ENCODE data around the gene SYNGR3.
"Not testable (repeated sequence)": the region's sequence is repeated elsewhere in the genome, so short reads cannot be mapped to it uniquely, and the experiment has no call there.

SYNGR3 gene

DNA sequence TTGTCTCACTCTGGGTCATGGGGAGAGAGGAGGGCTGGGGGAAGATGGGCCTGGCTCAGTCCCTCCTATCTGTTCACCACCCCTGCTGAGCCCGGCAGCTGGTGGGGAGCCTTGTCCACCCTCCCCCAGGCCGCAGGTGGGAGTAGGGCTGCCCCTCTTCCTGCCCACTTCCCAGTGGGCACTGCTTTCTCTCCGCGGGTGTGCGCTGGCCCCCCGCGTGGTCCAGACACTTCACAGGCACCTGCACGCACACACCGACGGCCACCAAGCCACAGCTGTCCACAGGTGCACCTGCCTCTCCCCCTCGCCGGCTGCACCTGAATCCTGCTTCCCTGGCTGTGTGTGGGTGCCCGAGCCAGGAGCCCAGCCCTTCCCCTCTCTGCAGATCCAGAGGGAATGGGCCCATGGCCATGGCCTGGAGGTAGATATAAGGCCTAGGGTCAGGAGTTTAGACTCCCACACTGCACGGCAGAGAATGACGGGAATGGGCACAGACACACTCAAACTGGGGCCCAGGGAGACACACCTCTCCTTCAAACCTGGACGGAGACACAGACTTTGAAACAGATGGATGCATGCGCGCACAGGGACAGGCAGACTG, 39.0 kb downstream of the SYNGR3 start:
- H3K27ac ChIP-seq (ENCODE audit: low read depth, low read length) = no peak overlapping the region
- peaks cover 16% of the 10 kb centered on the region for H3K4me1 ChIP-seq (ENCODE audit: control insufficient read depth, insufficient read depth, low read length)
- no peaks in the 10 kb centered on the region for H3K27me3 ChIP-seq (ENCODE audit: control insufficient read depth, insufficient read depth, low read length)
- peaks cover 3% of the 10 kb centered on the region for H3K36me3 ChIP-seq (ENCODE audit: control insufficient read depth, insufficient read depth, low read length)
- no peak overlapping the region for H3K4me3 ChIP-seq (ENCODE audit: low read length)
- H3K9ac ChIP-seq (ENCODE audit: low read length) = no peak overlapping the region

DNA sequence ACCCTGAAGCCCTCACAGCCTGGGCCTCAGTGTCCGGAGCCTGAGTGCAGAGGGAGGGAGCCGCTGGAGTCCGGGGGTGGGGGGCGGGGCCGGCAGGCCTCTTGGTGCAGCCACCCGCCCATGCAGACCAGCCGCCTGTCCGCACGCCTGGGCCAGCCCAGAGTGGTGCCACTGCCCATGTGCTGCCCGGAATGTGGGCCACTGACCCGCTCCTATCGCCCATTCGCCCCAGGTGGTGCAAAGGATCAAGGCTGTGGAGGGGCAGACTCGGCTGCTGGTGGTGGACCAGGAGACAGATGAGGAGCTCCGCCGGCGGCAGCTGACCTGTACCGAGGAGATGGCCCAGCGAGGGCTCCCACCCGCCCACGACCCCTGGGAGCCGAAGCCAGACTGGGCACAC, 39.6 kb downstream of the SYNGR3 start:
- Histone ChIP-seq H3K27me3 (ENCODE audit: control insufficient read depth, insufficient read depth, low read length) (no peaks in the 10 kb centered on the region), H3K4me1 (ENCODE audit: control insufficient read depth, insufficient read depth, low read length) (peaks cover 19% of the 10 kb centered on the region), H3K36me3 (ENCODE audit: control insufficient read depth, insufficient read depth, low read length) (peaks cover 3% of the 10 kb centered on the region), H3K4me3 (ENCODE audit: low read length) (no peak overlapping the region), H3K9ac (ENCODE audit: low read length) (no peak overlapping the region), H3K27ac (ENCODE audit: low read depth, low read length) (no peak overlapping the region)

DNA sequence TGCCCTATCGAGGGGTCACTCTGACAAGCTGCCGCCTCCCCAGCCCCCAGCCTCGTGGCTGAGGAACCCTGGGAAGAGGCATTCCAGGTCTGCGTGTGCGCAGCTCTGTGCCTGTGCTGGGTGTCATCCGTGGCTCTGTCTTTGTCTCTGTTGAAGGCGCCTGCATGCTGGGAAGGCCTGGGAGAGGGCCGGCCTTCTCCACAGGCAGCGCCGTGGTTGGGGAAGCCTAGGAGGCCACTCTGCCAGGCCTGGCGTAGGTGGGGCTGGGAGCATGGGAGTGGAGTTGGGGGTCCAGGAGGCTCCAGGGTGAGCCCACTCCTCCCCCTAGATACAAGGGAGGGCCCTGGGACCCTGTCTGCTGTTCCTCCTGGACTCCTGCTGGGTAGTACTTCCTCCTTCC, 40.3 kb downstream of the SYNGR3 start:
- Histone ChIP-seq H3K36me3 (ENCODE audit: control insufficient read depth, insufficient read depth, low read length) (peaks cover 3% of the 10 kb centered on the region), H3K27me3 (ENCODE audit: control insufficient read depth, insufficient read depth, low read length) (no peaks in the 10 kb centered on the region), H3K4me1 (ENCODE audit: control insufficient read depth, insufficient read depth, low read length) (peaks cover 23% of the 10 kb centered on the region), H3K4me3 (ENCODE audit: low read length) (peak overlapping the region; percentile 4), H3K9ac (ENCODE audit: low read length) (no peak overlapping the region), H3K27ac (ENCODE audit: low read depth, low read length) (no peak overlapping the region)

DNA sequence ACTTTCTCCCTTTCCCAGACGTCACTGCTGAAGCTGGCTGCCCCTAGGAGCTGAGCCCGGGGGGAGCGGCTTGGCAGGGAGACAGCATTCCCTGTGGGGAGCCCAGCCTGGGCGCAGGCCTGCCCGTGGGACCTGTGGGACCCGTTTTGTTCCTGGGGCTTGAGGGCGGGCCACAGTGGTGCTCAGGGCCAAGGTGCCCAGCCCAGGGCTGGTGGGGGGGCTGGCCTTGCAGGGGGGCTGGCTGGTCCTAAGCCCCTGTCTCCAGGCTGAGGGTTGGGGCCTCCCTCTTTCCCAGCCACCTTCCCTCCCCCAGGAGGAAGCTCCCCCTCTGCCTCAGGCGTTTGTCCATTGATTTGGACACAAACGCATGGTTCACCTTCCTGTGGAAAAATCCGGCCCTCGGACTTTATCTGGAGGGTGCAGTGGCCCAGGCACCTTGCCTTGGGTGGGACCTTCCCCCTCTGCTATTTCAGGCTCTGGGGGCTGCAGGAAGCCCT, 41.4 kb downstream of the SYNGR3 start:
- Histone ChIP-seq H3K27me3 (ENCODE audit: control insufficient read depth, insufficient read depth, low read length) (no peaks in the 10 kb centered on the region), H3K27ac (ENCODE audit: low read depth, low read length) (no peak overlapping the region), H3K36me3 (ENCODE audit: control insufficient read depth, insufficient read depth, low read length) (peaks cover 3% of the 10 kb centered on the region), H3K4me1 (ENCODE audit: control insufficient read depth, insufficient read depth, low read length) (peaks cover 33% of the 10 kb centered on the region), H3K4me3 (ENCODE audit: low read length) (no peak overlapping the region), H3K9ac (ENCODE audit: low read length) (no peak overlapping the region)

DNA sequence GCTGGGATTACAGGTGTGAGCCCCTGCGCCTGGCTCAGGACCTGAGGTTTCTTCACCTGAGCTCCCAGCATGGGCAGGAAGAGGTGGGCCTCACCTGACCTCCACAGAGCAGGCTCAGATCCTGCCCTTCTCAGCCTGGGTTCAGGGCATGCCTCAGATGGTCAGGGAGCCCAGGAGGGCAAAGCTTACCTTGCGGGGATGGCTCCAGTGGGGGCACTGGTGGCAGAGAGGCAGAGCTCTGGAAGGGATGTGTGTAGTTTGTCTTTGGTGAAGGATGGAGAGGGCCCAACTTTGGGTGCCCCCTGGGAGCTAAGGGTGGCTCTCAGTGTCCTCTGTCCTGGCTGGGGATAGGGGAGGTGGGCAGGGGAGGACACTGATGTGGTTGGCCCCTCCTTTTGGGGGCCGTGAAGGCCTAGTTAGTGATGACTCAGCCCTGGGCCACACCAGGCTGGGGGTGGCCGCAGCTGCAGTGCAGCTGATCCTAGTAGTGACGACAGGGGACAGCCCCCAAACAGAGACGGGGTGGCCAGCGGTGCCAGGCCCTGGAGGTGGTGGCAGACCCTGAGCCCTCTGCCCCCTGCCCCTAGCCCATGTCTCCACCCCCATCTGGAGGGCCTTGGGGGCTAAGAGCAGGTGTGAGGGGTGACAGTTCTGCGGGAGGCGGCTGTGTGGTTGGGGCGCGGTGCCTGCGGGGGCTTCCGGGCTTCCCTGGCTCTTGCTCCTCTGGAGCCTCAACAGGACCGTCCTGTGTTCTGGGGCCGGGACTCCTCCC, 42.7 kb downstream of the SYNGR3 start:
- peak overlapping the region; percentile 85 for H3K27ac ChIP-seq (ENCODE audit: low read depth, low read length)
- peaks cover 35% of the 10 kb centered on the region for H3K4me1 ChIP-seq (ENCODE audit: control insufficient read depth, insufficient read depth, low read length)
- no peaks in the 10 kb centered on the region for H3K27me3 ChIP-seq (ENCODE audit: control insufficient read depth, insufficient read depth, low read length)
- H3K4me3 ChIP-seq (ENCODE audit: low read length) = no peak overlapping the region
- H3K9ac ChIP-seq (ENCODE audit: low read length) = no peak overlapping the region
- peaks cover 4% of the 10 kb centered on the region for H3K36me3 ChIP-seq (ENCODE audit: control insufficient read depth, insufficient read depth, low read length)

DNA sequence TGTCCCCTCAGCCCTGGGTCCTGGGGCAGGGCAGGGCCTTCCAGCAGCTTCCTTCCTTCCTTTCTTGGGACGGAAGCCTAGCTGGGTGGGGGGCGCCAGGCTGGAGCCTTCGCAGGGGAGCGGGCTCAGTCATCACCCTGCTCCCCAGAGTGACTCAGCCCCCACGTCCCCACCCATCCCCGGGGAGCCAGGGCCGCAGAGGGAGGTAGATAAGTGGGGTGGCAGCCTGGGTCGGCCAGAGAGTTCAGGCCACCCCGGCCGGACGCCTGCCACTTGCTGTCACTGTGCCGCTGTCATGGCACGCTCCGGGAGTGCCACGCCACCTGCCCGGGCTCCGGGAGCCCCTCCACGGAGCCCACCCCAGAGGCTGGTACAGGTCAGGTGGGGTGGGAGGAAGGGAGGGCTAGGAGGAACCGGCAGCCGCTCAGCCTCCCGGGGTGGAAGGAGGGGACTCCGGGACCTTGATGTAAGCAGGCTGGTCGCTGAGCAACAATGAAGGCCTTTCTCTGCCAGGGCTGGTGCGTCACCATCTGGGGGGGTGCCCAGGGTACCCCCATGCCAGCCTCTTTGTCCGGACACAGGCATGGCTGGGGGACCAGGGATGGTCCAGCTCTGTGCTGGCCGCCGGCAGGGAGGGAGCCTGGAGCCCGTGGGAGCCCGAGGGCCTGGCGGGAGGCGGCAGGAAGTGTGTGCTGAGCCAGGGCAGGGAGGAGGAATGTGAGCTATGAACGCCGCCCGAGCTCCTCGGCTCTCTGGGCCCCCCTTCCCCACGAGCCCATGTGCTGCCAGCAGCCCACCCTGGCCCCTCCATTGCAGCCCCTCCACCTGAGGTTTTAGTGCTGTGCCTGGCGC, 43.5 kb downstream of the SYNGR3 start:
- Histone ChIP-seq H3K36me3 (ENCODE audit: control insufficient read depth, insufficient read depth, low read length) (peaks cover 6% of the 10 kb centered on the region), H3K27ac (ENCODE audit: low read depth, low read length) (peak overlapping the region; percentile 85), H3K4me3 (ENCODE audit: low read length) (peak overlapping the region; percentile 52), H3K27me3 (ENCODE audit: control insufficient read depth, insufficient read depth, low read length) (no peaks in the 10 kb centered on the region), H3K4me1 (ENCODE audit: control insufficient read depth, insufficient read depth, low read length) (peaks cover 35% of the 10 kb centered on the region), H3K9ac (ENCODE audit: low read length) (no peak overlapping the region)

DNA sequence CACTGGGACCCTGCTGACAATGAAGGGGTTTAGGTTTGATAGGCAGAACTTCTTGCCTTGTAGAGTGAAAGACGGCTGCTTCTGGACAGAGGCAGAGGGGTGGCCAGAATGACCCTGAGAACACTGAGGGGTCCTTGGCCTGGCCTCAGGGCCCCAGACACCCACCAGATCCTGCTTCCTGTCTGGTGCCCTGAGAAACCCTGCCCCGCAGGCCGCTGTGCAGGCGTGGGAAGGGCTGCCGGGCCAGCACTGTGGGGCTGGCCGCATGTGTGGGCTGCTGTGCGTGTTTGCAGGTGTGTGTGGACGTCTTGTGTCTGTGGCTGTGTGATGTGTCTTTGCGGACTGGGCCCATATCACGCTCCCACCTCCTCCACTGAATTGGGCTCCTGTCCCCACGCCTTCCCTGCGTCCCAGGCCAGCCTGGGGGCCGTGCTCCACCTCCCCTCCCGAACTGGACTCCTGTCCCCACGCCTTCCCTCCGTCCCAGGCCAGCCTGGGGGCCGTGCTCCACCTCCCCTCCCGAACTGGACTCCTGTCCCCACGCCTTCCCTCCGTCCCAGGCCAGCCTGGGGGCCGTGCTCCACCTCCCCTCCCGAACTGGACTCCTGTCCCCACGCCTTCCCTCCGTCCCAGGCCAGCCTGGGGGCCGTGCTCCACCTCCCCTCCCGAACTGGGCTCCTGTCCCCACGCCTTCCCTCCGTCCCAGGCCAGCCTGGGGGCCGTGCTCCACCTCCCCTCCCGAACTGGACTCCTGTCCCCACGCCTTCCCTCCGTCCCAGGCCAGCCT, 44.3 kb downstream of the SYNGR3 start:
- H3K9ac ChIP-seq (ENCODE audit: low read length); H3K27me3 ChIP-seq (ENCODE audit: control insufficient read depth, insufficient read depth, low read length); H3K36me3 ChIP-seq (ENCODE audit: control insufficient read depth, insufficient read depth, low read length): not testable (repeated sequence)
- Histone ChIP-seq H3K4me1 (ENCODE audit: control insufficient read depth, insufficient read depth, low read length) (peaks cover 37% of the 10 kb centered on the region), H3K27ac (ENCODE audit: low read depth, low read length) (peak overlapping the region; percentile 85), H3K4me3 (ENCODE audit: low read length) (peak overlapping the region; percentile 52)

DNA sequence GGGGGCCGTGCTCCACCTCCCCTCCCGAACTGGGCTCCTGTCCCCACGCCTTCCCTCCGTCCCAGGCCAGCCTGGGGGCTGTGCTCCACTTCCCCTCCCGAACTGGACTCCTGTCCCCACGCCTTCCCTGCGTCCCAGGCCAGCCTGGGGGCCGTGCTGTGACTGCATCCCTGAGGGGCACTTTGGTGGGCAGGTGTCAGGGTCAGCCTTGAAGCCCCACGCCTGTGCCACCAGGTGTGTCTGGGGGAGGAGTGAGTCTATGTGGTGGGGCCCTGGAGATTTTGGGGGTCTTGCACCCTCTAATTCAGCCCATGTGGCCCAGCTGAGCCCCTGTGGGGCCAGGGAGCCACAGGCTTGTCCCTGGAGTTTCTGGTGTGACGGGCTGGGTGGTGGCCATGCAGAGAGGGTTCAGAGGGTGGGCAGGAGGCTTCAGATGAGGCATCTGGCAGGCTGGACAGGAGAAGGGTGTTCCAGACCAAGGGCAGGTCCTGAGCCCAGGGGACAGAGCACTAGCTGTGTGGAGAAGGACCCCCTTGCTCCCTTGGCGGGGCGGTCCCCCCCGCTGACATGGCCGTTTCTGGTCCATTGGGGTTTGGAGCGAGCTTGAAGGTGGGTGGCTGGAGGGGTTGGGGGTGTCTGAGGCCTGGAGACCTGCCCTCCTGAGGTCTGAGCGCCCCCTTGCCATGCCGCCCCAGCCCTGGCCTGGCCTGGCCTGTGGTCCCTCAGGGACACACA, 45.1 kb downstream of the SYNGR3 start:
- peak overlapping the region; percentile 14 for H3K4me3 ChIP-seq (ENCODE audit: low read length)
- H3K27me3 ChIP-seq (ENCODE audit: control insufficient read depth, insufficient read depth, low read length) = no peaks in the 10 kb centered on the region
- peak overlapping the region; percentile 78 for H3K27ac ChIP-seq (ENCODE audit: low read depth, low read length)
- H3K9ac ChIP-seq (ENCODE audit: low read length) = no peak overlapping the region
- H3K36me3 ChIP-seq (ENCODE audit: control insufficient read depth, insufficient read depth, low read length) = peaks cover 3% of the 10 kb centered on the region
- H3K4me1 ChIP-seq (ENCODE audit: control insufficient read depth, insufficient read depth, low read length) = peaks cover 40% of the 10 kb centered on the region

DNA sequence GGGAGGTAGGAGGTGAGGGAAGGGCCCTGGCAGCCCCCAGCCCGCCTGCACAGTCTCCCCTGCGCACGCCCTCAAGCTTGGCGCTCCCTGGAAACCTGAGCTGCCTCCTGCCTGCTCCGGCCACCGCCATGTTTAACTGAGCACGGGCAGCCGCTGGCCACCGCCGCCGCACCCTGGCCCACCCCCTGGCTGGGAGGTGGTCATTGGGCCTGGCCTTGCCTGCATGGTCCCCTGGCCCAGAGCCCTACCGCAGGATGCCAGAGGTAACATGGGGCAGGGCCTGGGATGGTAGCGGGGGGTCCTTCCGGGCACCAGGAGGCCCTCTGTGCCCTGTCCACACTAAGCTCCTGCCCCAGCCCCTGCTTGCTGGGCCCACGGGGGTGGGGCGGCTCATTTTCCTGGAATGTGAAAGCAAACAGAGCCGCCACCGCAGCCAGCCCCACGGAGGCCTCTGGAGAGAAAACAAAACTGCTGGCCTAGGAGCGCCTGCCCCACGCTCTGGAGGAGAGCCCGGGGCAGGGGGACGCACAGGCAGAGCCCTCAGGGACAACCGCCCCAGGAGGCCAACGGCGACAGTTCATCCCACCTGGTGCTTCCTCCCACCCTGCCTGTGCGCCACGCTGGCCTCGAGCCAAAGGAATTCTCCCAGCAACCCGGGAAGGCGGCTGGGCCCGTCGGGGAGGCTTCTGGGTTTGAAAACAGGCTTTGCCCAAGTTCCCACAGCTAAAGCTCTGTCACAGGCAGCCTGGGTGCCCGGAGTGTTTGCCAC, 45.8 kb downstream of the SYNGR3 start:
- Histone ChIP-seq H3K9ac (ENCODE audit: low read length) (no peak overlapping the region), H3K27me3 (ENCODE audit: control insufficient read depth, insufficient read depth, low read length) (no peaks in the 10 kb centered on the region), H3K27ac (ENCODE audit: low read depth, low read length) (peak overlapping the region; percentile 78), H3K4me1 (ENCODE audit: control insufficient read depth, insufficient read depth, low read length) (peaks cover 40% of the 10 kb centered on the region), H3K36me3 (ENCODE audit: control insufficient read depth, insufficient read depth, low read length) (peaks cover 3% of the 10 kb centered on the region), H3K4me3 (ENCODE audit: low read length) (peak overlapping the region; percentile 19)

DNA sequence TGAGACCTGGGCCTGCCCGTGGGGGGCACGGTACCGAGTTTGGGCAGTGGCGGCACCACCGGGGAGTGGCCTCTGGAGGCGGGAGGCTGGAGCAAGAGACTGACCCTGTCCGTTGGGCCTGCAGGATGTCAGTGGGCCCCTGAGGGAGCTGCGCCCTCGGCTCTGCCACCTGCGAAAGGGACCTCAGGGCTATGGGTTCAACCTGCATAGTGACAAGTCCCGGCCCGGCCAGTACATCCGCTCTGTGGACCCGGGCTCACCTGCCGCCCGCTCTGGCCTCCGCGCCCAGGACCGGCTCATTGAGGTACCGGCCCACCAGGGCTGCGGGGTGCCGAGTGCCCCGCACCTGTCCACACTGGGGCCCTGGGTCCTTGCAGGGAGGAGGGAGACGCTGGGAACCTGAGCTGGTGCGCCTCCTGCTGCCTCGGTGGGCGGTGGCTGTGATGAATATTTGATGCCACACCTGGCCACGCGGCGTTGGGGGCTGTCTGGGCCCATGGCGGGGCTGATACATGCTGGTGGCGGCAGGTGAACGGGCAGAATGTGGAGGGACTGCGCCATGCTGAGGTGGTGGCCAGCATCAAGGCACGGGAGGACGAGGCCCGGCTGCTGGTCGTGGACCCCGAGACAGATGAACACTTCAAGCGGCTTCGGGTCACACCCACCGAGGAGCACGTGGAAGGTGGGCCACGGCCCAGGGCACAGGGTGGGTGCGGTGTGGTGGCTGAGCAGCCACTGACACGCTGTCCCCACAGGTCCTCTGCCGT, 46.6 kb downstream of the SYNGR3 start:
- Histone ChIP-seq H3K27ac (ENCODE audit: low read depth, low read length) (peak overlapping the region; percentile 78), H3K4me3 (ENCODE audit: low read length) (no peak overlapping the region)

More for the DNA sequence above, 46.6 kb downstream of the SYNGR3 start:
- no peaks in the 10 kb centered on the region for H3K27me3 ChIP-seq (ENCODE audit: control insufficient read depth, insufficient read depth, low read length)
- peaks cover 40% of the 10 kb centered on the region for H3K4me1 ChIP-seq (ENCODE audit: control insufficient read depth, insufficient read depth, low read length)
- H3K36me3 ChIP-seq (ENCODE audit: control insufficient read depth, insufficient read depth, low read length) = peaks cover 3% of the 10 kb centered on the region
- H3K9ac ChIP-seq (ENCODE audit: low read length) = no peak overlapping the region
